ENCODE data around the gene MAFG.
A peak's percentile ranks its signal among the peaks of the same experiment; 100 is the strongest.

The MAFG gene

GRCh38 chr17:81911277-81911961, 16.1 kb downstream of the MAFG start, which contains the start of gene PCYT2:
PCYT2 (minus strand) TSS chr17:81911399; CDS start chr17:81911355, 44 bp downstream.
- peak; percentile 75 to 92 (median 83) for DNase-seq (ENCODE audit: low read depth in 4 of 4, low spot score in 1 of 4)

DNA sequence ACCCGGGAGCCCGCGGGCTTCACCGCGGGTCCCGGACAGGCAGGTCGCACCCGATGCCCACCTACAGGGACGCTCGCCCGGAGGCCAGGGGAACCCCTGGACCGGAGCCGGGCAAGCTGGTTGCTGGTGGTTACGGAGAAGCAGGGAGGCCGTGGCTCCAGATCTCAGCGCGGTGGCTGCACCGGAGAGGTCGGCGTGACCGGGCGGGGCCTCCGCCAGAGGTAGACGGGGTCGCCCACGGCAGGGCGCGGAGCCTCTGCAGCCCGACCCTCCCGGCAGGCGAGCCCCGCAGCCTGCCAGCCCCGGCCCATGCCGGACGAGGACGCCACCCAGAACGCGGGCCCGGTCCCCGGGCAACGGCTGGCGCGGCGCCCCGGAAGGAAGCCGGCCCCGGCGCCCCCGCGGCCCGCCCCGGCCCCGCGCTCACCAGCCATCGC, 16.7 kb downstream of the MAFG start:
- DNase-seq (ENCODE audit: low read depth in 4 of 4, low spot score in 1 of 4): no peak

- no peak for DNase-seq (ENCODE audit: low read depth in 4 of 4, low spot score in 1 of 4)
Observed at GRCh38 chr17:81909966-81910839, 17.3 kb downstream of the MAFG start.

DNA sequence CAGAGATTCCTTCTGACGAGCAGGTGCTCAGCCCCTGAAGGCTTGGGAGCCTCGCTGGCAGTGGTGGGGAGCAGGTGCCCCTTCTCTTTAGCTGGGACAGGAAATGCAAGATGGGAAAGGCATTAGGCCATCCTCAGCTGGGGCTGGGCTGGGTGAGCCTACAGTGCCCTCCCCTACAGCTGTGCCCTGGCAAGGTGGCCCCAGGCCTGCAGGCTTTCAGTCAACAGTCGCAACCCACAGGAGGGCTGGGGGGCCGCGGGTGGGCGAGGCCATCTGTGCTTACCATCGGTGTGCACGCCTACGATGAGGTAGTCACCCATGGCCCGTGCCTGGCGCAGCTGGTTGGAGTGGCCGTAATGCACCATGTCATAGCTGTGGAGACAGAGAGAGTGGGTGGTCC, 18.3 kb downstream of the MAFG start:
- DNase-seq (ENCODE audit: low read depth in 4 of 4, low spot score in 1 of 4): no peak

- no peak for DNase-seq (ENCODE audit: low read depth in 4 of 4, low spot score in 1 of 4)
Observed at GRCh38 chr17:81908793-81909192, 18.7 kb downstream of the MAFG start.

DNA sequence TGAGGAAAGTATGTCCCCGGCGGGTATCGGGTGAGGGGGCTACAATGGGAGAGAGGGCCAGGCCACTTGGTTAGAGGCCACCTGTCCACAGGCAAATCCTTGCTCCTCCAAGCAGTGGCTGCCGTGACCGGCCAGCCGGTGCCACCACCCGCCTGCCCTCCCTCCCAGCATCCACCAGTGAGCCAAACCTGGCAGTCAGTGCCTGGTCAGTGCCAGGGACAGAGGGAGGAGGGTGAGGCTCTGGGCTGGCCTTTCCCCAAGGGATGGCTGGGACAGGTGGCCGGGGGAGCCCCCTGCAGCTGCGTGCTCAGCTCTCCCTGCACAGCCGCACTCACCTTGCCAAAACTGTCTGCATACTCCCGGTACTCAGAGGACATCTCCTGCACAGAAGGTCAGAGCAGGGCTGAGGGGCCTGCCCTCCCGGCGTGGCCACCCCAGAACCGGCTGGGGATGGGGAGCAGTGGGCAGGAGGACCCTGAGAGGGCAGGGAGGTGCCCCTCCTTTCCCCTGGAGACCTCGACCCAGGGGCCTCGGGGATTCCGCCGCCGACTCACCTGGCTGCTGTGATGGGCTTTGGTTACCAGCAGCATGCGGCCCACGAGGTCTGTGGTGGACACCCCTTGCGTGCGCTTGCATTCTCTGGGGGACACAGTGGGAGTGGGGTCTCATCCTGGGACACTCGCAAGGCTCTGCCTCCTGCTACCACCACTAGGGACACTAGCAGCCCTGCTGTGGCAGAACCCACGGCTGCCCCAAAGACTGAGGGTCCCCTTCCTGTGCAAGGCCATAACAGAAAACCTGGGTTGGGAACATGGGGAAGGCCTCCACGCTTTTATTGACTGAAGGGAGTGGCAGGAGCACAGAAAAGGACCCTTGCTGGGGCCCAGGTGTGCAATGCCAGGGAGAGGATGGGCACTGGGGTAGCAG, 20.1 kb downstream of the MAFG start:
- no peak for DNase-seq (ENCODE audit: low read depth in 4 of 4, low spot score in 1 of 4)

DNA sequence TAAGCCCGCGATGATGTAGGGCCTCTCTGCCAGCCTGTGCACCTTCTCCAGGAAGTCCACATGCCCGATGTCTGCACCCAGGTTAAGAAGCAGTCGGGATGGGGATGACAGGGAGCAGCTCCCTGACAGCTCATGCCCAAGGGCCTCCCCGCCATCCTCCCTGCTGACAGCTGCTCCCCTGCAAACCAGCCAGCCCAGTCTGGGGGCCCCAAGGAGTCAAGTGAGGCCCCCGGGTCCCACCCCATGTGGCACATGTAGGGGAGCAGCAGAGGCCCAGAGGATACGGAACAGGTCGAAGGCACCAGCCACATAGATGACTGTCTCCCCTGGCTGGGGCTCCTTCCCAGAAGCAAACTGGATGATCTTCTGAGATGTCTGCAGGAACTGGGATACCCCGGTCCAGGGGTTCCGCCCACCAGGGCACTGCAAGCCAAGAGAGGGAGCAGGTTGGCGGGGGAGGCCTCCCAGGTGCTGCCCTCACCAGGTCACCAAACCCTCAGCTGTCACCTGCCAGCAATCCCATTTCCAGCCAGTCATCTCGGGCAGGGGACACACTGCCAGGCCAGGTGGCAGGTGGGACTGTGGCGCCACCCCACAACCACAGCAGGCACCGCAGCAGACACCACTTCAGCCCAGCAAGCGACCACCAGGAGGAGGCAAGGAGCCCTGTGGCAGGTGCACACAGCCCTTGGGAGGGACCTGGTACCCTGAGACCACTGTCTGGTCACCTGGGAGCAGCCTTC, 20.9 kb downstream of the MAFG start:
- DNase-seq (ENCODE audit: low read depth in 4 of 4, low spot score in 1 of 4): no peak

DNA sequence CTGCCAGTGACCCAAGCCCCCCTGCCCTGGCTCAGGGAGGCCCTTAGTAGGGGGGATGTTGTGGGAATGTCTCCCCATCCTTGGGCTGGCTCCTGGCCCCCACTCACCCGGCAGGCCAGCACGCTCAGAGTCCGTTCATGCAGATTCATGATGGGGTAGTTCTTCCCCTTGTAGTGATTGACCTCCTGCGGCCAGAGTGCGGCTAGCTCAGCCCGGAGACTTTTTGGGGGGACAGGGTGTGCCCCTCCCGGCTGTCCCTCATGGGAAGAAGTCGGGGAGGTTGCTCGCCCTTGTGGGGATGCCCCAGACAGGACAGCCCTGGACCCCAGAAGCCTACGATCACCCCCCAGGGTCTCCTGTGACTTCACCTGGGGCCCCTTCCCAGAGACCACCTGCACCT, 21.5 kb downstream of the MAFG start:
- no peak for DNase-seq (ENCODE audit: low read depth in 4 of 4, low spot score in 1 of 4)

DNA sequence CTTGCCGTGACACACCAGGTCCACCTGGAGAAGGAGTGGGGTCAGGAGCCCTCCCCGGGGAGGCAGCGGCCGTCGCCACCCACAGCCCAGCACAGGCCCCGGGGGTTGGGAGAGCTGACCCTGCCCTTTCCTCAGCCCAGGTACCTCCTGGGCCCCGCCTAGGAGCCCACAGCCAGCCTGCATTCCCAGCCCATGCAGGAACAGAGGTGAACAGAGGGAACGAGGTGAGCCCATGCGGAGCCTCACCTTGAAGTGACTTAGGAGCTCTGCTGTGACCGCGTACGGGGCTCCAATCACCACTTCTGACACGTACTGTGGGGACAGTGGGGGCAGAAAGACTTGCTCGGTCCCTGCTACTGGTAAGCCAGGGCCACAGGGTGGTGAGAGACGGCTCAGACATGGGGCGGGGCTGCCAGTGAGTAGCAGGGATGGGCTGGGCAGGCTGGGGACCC, 22.1 kb downstream of the MAFG start:
- DNase-seq (ENCODE audit: low read depth in 4 of 4, low spot score in 1 of 4): no peak

- no peak for DNase-seq (ENCODE audit: low read depth in 4 of 4, low spot score in 1 of 4)
Observed at GRCh38 chr17:81904600-81905423, 22.7 kb downstream of the MAFG start.

DNA sequence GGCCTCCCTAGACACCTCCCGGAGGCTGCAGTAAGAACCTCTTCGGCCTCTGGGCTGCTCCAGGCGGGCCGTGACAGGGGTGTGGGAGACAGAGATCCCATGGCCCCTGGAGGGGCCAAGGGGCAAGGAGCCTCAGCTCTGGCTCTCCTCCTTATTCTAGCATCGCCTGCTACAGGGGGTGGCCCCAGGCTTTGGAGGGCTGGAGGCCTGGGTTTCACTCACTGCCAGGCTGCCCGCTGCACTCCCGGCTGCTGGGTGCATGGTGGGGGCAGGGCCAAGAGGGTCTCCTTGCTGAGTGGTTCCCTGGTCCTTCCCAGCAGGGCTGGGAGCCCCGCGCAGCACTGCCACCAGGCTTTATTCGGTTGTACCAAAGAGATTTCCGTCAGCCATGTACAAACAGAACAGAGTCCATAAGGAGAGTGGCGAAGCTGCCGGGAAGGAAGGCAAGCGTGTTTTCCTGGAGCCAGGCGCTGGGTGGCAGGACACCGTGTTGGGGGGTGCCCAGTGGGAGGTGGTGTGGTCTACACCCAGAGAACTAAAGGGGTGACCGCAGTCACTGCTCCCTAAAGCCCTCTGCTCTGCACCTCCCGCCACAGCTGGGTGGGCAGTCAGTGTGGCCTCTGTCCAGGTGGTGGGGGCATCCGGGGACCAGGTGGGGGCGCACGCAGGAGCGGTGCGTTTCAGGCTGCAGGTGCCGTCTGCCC, 23.5 kb downstream of the MAFG start:
- DNase-seq (ENCODE audit: low read depth in 4 of 4, low spot score in 1 of 4): no peak

DNA sequence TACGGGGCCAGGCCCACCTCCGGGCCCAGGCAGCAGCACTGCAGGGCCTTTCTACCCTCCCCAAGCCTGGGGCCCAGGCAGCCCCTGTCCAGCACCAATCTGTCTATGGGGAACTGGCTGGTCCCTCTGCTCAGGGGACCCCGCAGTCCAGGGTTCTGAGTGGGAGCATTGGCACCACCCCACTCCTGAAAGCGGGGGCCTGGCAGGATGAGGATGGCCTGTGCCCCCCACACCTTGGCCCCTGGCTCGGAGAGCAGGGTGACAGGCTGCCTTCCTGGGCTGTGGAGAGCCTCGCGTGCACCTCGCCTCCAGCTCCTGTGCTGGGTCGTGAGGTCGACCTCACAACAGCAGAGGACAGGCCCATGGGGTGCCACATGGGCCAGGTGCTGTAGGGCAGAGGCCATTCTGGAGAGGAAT, 24.1 kb downstream of the MAFG start:
- no peak for DNase-seq (ENCODE audit: low read depth in 4 of 4, low spot score in 1 of 4)

DNA sequence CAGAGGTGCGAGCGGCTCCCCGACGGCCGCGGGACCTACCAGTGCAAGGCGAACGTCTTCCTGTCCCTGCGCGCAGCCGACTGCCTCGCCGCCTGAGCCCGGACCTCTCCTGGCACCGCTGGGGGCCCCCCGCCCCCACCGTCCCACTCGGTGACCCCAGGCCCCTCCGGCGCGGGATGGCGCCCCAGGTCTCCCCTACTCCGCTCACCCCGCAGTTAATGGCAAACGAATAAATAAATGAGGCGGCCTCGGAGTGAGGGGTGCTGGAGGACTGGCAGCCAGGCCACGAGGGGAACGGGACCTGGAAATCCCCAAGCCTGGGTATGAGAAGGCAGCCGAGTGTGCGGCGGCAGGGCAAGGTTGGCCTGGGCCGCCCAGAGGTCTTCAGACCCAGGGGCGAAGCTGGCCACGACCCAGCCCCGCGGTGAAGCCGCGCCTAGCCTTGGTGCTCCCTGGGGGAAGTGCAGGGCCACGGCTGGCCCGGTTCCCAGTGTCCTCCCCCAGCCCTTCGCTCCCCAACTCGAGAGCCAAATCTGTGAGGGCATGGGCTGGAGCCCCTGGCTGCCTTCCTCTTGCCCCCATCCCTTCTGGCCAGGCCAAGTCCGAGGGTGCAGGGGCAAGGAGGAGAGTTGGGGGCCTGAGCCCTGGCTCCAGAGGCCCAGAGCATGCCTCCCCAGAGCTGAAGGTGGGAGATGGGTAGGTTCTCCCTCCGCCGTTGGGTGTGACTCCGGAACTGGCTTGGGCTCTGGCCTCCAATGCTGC, 24.7 kb downstream of the MAFG start:
- no peak for DNase-seq (ENCODE audit: low read depth in 4 of 4, low spot score in 1 of 4)

- no peak for DNase-seq (ENCODE audit: low read depth in 4 of 4, low spot score in 1 of 4)
Observed at GRCh38 chr17:81902023-81902652, 25.4 kb downstream of the MAFG start, which contains the start of gene NPB. NPB (plus strand) TSS chr17:81902238; CDS start chr17:81902278, 40 bp downstream.

- DNase-seq (ENCODE audit: low read depth in 4 of 4, low spot score in 1 of 4): no peak
Observed at GRCh38 chr17:81901167-81902022, 26.1 kb downstream of the MAFG start.

- no peak for DNase-seq (ENCODE audit: low read depth in 4 of 4, low spot score in 1 of 4)
Observed at GRCh38 chr17:81900181-81900820, 27.2 kb downstream of the MAFG start.
